GM21786 (cell line): ENCODE results near the gene SLC25A21.
A peak's percentile ranks its signal among the peaks of the same experiment; 100 is the strongest.

Experiments
- ATAC-seq: cut with Tn5 transposase; IDR thresholded peaks from one replicate; pipeline ENCODE4 v1.9.1; 2021; ENCODE audit not compliant: unreplicated experiment

The SLC25A21 gene

DNA sequence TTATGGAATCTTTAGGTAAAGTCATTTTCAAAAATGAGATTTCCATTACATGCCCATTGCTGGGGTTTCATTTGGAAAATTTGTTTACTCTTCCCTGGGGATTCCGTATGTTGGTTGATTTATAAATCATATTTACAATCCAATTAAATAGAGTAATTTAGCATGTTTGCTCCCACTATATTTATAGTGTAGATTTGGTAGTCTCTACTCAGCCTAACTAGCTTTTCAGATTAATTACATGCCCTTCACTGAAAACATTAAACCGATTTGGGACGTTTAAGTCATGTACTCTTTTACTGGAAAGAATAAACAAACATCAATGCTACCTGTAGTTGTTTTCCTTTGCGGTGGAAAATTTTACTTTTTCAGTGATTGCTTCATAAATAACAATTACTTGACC, 500.3 kb downstream of the SLC25A21 start:
- no peak for ATAC-seq

DNA sequence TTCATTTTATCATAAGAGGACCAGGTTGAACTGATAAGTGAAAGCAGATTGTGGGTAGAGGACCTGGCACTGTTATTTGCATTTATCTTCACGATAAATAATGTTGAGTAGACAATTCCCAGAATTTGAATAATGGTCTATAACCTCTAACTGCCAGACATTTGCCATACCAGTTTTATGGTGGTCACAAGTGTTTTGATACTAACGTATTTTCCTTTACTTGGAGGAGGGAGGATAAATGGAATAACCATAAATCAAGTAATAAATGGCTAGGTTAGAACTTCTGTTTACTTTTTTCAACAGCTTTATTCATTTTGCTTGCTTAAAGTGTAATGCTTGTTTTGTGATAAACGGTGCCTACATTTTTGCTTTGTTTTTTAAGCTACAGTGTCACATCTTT, 501.3 kb downstream of the SLC25A21 start:
- no peak for ATAC-seq

DNA sequence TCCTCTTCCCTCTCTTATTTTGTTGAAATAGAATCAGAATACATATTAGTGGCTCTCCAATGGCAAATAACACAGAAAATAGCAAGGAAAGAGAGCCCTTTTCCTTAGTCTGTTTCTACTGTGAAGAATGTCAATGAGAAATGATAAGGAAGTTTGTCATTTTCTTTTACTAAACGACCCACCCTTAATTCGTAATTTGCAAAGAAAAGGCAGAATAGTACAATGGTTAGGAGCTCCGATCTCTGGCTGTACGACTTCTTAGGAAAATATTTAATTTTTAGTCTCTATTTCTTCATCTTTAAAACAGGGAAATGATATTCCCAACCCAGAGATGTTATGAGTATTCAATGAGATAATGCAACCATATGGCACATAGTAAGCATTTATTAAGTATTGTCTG, 504.7 kb downstream of the SLC25A21 start:
- ATAC-seq: no peak

DNA sequence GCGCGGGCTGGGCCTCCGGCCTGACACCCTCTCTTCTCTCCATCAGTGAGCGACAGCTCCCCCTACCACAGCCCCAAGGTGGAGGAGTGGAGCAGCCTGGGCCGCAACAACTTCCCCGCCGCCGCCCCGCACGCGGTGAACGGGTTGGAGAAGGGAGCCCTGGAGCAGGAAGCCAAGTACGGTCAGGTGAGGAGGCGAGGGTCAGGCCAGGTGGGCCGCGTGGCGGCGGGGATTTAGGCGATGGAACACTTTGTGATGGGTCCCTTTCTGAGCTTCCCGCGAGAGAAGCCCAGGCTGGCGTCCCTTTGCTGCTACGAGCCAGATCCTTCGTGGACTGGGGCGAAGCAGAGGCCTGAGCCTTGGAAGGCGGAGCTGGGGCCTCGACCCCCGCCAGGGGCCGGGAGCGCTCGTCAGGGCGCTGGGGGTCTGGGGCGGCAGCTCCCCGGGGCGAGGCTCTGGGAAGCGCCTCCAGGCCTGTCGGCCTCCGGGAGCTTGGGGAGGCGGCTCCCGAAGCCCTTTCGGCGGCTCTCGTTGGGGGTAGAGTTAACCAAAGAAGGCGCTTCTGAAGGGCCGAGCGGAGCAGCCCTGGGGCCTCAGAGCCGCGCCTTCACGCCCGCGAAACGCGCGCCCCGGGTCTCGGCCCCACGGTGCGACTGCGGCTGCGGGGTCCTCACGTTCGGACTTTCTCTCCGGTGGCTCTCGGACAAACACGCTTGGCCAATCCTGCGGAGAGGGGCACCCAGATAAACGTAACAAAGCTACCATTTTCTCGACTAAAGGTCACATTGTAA, 505.8 kb downstream of the SLC25A21 start:
- ATAC-seq: no peak

DNA sequence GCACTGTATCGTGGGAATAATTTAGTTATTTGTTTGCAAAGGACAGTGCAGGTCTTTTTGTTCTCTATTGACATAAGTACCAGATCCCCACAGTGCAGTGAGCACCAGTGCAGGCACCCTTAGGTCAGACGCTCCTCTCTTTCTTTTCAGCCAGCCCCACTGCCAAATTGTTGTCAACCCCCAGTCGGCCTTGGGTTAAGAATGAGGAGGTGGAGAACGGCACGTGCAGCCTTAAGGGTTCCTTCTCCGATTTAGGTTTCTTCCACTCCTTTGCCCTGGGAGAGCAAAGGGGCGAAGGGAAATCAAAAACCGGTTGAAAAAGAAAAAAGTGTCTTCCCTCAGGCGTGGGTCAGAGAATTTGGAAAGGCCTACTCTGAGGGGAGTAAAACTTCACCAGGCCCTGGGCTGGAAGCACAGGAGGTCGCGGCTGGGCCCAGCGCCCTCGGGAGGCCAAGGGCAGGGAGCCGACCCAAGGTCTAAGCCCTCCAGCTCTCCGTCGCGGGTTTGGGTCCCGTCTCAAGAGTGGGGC, 506.5 kb downstream of the SLC25A21 start:
- no peak for ATAC-seq

DNA sequence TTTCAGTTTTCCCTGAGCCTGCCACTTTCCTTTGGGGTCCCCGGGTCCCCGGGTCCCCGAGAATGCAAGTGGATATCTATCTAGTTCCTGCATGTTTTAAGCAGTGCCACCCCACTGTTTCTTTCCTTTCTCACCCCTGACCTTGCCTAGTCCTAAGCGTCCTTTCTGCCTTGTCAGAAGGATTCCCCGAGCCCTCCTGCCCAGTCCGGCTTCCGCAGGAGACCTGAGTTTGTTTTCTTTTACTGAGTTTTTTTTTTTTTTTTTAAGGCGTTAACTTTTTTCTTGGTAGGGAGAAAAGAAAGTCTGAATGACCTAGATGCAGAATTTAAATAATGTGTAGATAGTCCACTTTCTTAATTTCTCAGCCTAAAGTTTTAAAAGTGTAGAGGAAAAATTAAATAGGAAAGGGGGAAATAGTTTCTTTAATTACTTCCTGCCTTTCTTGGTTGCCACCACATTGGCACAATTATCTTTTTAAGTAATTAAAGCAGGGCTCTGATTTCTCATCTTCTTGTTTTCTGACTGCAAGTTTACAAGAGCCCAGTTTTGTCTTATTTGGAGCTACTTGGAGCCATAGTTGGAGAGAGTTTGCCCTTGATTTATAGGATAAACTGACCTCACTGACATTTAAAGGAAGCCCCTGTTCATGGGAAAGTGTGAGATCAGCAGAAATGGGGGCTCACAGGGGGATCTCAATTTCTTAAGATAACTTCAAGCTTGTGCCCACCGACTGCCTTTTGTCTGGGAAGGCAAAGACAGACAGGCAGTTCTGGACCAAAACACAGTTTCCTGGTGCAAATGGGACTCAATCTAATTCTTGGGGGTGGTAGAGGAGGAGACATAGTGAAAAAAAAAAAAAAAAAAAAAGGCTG, 507.8 kb downstream of the SLC25A21 start:
- no peak for ATAC-seq

DNA sequence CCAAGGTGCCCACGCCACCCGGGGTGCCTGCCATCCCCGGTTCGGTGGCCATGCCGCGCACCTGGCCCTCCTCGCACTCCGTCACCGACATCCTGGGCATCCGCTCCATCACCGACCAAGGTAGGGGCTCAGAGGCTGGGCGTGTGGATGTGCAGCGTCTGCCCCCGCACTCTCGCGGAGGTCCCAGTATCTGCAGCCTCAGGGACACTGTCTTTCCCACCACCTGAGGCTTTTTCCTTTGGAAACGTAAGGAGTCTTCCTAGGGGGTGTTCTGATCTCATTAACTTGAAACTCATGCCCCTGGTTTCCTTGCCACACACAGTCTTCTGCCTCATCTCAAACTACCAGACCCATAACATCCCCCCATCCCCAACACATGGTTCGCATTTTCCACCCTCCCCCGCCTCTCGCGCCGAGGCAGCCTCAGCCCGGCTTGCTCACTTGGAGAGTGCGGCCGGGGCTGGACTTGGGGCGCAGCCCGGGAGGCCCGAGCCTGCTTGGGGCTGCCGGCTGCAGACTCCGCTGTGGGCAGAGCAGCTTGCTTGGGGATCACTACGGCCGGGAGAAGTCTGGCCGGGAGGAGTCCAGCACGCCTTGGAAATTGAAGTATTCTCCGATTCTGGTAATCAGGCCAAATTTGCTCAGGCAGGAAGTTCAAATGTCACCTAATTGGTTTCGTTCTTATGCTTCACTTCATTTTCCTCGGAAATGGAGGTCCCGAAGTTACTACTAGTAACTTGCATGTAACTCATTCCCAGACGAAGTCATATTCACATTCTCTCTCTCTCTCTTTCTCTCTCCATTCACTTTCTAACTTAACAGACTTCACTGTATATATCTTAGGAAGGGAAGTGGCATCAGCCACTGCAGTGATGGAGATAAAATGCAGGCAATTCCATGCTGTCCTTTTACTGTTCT, 508.7 kb downstream of the SLC25A21 start:
- ATAC-seq: no peak

- no peak for ATAC-seq
Observed at GRCh38 chr14:36662543-36663403, 509.6 kb downstream of the SLC25A21 start.

- ATAC-seq: no peak
Observed at GRCh38 chr14:36662258-36662542, 510.2 kb downstream of the SLC25A21 start.

DNA sequence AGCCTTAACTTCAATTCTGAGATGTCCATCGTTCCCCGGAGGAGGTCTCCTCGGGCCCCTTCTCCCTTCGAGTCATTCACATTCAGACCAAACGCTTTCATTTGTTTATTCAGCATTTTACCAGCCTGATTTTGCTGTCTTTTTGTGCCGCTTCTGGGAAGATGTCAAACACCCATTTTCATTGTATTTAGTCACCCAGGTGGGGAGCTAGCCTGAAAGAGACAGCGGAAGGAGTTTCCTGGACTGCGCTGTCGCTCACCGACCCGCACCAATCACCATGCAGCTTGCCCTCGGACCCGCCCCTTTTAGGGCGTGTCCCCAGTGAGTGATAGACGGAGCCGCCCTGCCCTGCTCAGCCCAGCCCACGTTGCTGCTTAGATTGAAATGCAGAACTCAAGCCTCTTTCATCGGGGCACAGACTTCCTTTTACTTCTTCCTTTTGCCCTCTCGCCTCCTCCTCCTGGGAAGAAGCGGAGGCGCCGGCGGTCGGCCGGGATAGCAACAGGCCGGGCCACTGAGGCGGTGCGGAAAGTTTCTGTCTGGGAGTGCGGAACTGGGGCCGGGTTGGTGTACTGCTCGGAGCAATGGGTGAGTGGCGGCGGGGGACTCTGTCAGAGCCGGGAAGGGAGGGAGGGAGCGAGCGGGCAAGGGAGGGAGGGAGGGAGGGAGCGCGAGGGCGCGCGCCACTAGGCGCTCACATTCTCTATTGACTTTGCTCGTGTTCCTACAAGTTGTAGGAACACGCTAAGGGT, 510.7 kb downstream of the SLC25A21 start, which contains the start of gene PAX9:
Gene PAX9 (plus strand): TSS at position 355 of the 752 bp plus-strand sequence. CDS start 230 bp downstream, at position 585.
- ATAC-seq: peak; percentile 72

GRCh38 chr14:36660736-36661505, 511.5 kb downstream of the SLC25A21 start:
- ATAC-seq: no peak

DNA sequence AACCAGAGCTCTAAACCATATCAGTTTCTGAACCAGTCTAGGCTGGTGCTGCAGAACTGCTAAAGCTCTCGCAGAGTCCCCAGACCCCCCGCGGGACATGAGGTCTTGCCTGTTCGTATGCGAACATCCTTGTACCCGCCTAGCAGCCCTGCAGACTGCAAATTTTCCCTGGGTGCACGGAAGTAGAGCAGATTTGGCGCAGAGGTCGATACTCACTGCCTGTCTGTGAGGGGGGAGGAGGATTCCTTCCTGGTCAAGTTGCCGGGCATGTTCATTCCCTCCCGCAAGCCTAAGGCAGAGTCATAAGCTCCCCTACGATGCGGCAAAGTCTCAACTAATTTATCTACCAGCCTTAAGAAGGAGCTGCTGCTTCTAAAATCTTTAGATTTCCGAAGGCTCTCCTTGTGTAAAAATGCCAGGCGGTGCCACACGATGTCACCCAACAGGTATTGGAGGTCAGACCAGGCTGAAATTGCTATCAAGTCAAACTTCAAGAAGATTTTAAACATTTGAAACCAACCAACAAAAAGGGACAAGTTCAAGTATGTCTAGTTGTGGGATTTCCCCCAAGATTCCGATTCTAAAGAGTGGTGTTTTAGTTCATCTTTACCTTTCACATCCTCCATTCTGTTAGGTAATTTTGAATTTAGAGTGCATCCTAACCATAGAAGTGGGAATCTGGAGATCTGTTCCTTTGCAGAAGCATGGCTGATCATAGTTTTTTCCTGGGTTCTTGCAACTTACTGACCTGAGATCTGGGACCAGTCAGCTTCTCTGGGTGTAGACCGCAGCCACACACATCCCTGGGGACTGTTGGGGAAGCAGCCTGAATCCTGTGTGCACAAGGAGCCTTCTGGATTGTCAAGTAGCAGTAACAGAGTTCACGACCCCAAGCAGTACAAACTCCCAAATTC, 512.3 kb downstream of the SLC25A21 start:
- no peak for ATAC-seq

GRCh38 chr14:36659010-36659821, 513.2 kb downstream of the SLC25A21 start:
- ATAC-seq: no peak

GRCh38 chr14:36658123-36659009, 514.0 kb downstream of the SLC25A21 start:
- no peak for ATAC-seq

- ATAC-seq: no peak
Observed at GRCh38 chr14:36657399-36658122, 514.8 kb downstream of the SLC25A21 start.
